Astrocyte of the hippocampus (primary cell): ENCODE results near the gene RMI1.
"Not testable (repeated sequence)": the region's sequence is repeated elsewhere in the genome, so short reads cannot be mapped to it uniquely, and the experiment has no call there.

Experiments used
- DNase-seq: peaks from one replicate; pipeline ENCODE4 v3.0.0; 2011; ENCODE audit warnings: low read depth, low spot score

Gene RMI1

DNA sequence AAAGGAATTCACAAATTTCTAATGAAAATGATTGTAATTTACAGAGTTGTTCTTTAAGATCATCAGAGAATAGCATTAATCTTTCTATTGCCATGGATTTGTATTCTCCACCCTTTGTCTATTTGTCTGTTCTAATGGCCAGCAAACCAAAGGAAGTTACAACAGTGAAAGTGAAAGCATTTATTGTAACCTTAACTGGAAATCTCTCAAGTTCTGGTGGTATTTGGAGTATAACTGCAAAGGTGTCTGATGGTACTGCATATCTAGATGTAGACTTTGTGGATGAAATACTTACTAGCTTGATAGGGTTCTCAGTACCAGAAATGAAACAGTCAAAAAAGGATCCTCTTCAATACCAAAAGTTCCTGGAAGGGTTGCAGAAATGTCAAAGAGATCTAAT, 21.7 kb downstream of the RMI1 start:
- DNase-seq, result peak; percentile 33

DNA sequence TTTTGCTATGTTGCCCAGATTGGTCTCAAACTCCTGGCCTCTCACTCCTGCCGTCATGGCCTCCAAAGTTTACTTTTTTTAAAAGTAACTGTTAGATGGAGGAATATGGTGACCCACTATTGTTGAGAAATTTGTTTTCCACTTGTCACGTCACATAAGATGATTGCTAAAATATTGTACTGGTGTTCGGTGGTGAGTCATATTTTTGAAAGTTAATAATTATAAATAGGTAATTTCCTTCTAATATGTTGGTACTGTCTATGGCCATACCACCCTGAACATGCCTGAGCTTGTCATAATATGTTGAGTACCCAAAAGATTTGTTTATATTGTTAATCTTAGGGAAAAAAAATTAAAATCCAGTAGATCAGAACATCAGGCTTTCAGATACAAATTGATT, 22.6 kb downstream of the RMI1 start:
- DNase-seq, result no peak

DNA sequence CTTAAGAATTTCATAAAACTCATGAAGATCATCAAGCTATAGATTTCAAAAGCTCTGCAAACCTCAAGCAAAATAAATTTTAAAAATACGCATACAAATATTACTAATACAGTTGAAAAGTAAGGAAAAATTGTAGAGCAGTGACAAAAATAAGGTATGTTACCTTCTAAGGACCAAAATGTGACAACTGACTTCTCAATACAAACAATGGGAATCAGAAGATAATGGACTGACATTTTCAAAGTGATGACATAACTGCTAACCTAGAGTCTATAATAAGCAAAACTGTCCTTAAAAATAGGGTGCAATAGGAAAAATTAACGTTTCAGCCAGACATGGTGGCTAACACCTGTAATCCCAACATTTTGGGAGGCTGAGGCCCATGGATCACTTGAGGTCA, 27.1 kb downstream of the RMI1 start:
- no peak for DNase-seq

DNA sequence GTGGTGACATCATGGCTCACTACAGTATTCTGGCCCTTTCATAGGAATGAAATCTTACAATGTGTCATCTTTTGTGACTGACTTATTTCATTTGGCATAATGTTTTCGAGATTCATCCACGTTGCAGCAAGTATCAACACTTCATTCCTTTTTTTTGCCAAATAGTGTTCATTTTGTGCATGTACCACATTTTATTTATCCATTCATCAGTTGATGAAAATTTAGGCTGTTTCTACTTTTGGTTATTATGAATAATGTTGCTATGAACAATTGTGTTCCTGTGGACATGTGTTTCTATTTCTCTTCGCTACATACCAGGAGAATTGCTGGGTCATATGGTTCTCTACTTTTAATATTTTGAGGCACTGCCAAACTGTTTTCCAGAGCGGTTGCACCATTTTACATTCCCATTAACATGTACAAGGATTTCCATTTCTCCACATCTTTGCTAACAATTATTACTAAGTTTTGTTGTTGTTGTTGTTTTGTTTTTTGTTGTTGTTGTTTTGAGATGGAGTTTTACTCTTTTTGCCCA, 43.5 kb downstream of the RMI1 start:
- DNase-seq, result no peak

DNA sequence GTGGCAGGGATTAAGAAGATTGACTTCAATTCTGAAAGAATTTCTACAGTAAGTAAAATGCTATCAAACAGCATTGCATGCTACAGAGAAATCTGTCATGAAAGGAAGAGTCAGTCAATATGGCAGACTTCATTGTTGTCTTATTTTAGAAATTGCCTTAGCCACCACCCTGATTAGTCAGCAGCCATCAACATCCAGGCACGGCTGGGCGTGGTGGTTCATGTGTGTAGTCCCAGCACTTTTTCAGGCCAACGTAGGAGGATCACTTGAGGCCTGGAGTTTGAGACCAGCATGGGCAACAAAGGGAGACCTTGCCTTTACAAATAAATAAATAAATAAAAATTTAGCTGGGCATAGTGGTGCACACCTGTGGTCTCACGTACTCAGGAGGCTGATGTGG, 46.6 kb downstream of the RMI1 start:
- DNase-seq, result no peak

DNA sequence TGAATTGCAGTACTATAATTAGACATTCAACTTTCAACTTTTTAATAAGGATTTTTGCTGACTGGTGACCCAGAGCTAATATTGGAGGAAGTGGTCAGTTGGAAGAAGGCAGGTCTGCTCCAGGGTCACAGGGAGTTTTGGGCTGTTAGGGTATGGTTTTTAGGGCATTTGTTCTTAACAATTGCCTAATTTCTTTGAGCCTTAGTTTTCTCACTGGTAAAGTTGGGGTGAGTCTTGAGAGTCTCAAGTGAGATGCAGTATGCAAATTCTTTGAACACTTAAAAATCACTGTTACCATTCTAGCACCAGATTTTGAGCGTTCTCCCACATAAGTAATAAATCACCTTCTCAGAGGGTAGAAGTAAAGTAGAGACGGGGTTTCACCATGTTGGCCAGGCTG, 50.9 kb downstream of the RMI1 start:
- no peak for DNase-seq

DNA sequence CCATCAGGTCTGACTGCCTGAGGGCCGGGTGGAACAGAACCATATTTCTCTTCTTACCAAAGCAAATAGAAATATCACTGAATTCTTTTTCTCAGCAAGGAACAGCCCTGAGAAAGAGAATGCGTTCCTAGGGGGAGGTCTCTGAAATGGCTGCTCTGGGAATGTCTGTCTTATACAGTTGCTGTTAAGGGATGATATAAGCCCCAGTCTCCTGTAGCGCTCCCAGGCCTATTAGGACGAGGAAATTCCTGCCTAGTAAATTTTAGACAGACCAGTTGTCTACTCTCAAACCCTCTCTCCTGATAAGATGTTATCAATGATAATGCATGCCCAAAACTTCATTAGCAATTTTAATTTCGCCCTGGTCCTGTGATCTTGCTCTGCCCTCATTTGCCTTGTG, 61.3 kb downstream of the RMI1 start:
- DNase-seq, result not testable (repeated sequence)

DNA sequence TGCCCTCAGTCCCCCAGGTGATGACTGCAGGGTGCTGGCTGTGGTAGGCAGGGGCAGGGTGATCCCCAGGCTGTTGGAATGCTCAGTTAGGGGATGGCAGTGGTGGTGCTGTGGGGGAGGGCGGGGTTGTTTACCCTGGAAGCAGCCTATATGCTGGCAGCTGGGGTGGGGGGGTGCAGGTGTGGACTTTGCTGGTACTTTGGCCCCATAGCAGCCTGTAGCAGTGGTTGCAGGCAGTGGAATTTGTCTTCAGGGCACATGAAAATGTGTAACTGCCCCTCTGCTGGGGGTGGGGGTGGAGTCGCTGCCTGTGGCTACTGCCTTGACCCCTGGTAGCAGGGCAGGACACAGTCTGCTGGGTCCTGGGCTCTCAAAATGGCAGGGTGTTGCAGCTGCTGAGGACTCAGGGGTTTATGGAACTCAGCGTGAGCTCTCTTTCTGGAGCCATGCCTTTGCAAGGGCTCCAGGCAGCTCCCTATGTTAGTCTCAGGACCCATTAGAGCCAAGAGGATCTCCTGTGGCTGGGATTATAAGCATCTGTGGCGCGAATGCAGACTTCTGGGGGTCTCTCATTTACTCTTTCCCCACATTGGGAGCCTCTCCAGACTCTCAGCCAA, 65.0 kb downstream of the RMI1 start:
- DNase-seq, result no peak
